IMR-90 (cell line): ENCODE data around the gene ITPK1. TPM values are rescaled to one million over a fixed set of nuclear protein-coding genes. Genes with fewer than 3 reads are reported as not detected.

Experiments
- ATAC-seq: fragments of 200-7000 bp; cut with Tn5 transposase; 2 replicates; pipeline ENCODE4 v1.9.1; 2020; ENCODE audit warnings: low read depth, mild to moderate bottlenecking, moderate library complexity
- BruUV-seq: library from RNA; stranded (reverse); fragments of 400-500 nt; replicated peaks from 2 replicates; lab custom pipeline; 2021; lab: Mats Ljungman, UMichigan
- CTCF ChIA-PET: fragments of 300-600 bp; formaldehyde crosslinking; extraction: SDS; loops from one replicate; lab custom pipeline; 2021; ENCODE audit warnings: antibody characterized with exemption; lab: Yijun Ruan, JAX
- POLR2A ChIA-PET: fragments of 300-600 bp; sonication (Branson Sonifier 250); formaldehyde crosslinking; loops from one replicate; lab custom pipeline; 2022; ENCODE audit warnings: antibody characterized with exemption; ENCODE audit not compliant: unreplicated experiment; lab: Charles Lee
- DNase-seq: peaks from one replicate; pipeline ENCODE4 v3.0.0; 2013
- H2AFZ ChIP-seq: replicated peaks from 2 replicates; pipeline ENCODE3; 2013; ENCODE audit warnings: low read length, mild to moderate bottlenecking; ENCODE audit not compliant: poor library complexity
- H2AK5ac ChIP-seq: 2 replicates; pipeline ENCODE4 v1.6.1; 2013; ENCODE audit warnings: low read depth, low read length, inconsistent platforms
- H2AK9ac ChIP-seq: replicated peaks from 2 replicates; pipeline ENCODE3; 2013; ENCODE audit warnings: mild to moderate bottlenecking, low read depth, low read length, moderate library complexity; ENCODE audit not compliant: poor library complexity
- H2BK120ac ChIP-seq: 2 replicates; pipeline ENCODE4 v1.6.1; 2013; ENCODE audit warnings: low read depth, low read length, inconsistent platforms
- H2BK15ac ChIP-seq: 3 replicates; pipeline ENCODE4 v1.6.1; 2013; ENCODE audit warnings: low read depth, low read length, inconsistent platforms
- H2BK20ac ChIP-seq: 2 replicates; pipeline ENCODE4 v1.6.1; 2013; ENCODE audit warnings: low read depth, mild to moderate bottlenecking, inconsistent platforms, low read length, moderate library complexity
- H2BK5ac ChIP-seq: 2 replicates; pipeline ENCODE4 v1.6.1; 2013; ENCODE audit warnings: mild to moderate bottlenecking, low read depth, low read length, inconsistent platforms; ENCODE audit not compliant: poor library complexity, severe bottlenecking
- H3K14ac ChIP-seq: replicated peaks from 2 replicates; pipeline ENCODE4 v1.6.1; 2013; ENCODE audit warnings: low read depth, low read length, inconsistent platforms
- H3K18ac ChIP-seq: 2 replicates; pipeline ENCODE4 v1.6.1; 2013; ENCODE audit warnings: low read depth, low read length, control low read depth
- H3K23ac ChIP-seq: 2 replicates; pipeline ENCODE4 v1.6.1; 2013; ENCODE audit warnings: low read depth, low read length, inconsistent platforms
- H3K27ac ChIP-seq: 2 replicates; pipeline ENCODE4 v1.5.1; 2013; ENCODE audit warnings: mild to moderate bottlenecking, control low read depth, low read length; ENCODE audit not compliant: insufficient read depth
- H3K27me3 ChIP-seq: 2 replicates; pipeline ENCODE4 v1.6.1; 2013; ENCODE audit warnings: low read length; ENCODE audit not compliant: control insufficient read depth, insufficient read depth
- H3K36me3 ChIP-seq: 2 replicates; pipeline ENCODE4 v1.6.1; 2013; ENCODE audit warnings: low read length, mixed read lengths; ENCODE audit not compliant: control insufficient read depth, insufficient read depth
- H3K4ac ChIP-seq: 2 replicates; pipeline ENCODE4 v1.6.1; 2013; ENCODE audit warnings: low read depth, low read length, inconsistent platforms
- H3K4me1 ChIP-seq: 2 replicates; pipeline ENCODE4 v1.6.1; 2013; ENCODE audit warnings: low read length, mixed read lengths; ENCODE audit not compliant: control insufficient read depth, insufficient read depth
- H3K4me2 ChIP-seq: 2 replicates; pipeline ENCODE4 v1.6.1; 2013; ENCODE audit warnings: low read depth, mild to moderate bottlenecking, control low read depth, low read length, moderate library complexity
- H3K4me3 ChIP-seq: 2 replicates; pipeline ENCODE4 v1.5.1; 2013; ENCODE audit warnings: low read depth, mild to moderate bottlenecking, control low read depth, low read length, moderate library complexity; ENCODE audit not compliant: insufficient read depth
- H3K56ac ChIP-seq: 2 replicates; pipeline ENCODE4 v1.6.1; 2013; ENCODE audit warnings: low read length, inconsistent platforms; ENCODE audit not compliant: insufficient read depth; ENCODE audit errors: extremely low read depth
- H3K79me1 ChIP-seq, 2 experiments: 2 replicates each; pipeline ENCODE4 v1.6.1; 2013; ENCODE audit warnings: low read length in 2 of 2, inconsistent platforms in 1 of 2, low read depth in 1 of 2
- H3K9ac ChIP-seq: 2 replicates; pipeline ENCODE4 v1.6.1; 2013; ENCODE audit warnings: low read depth, low read length, control low read depth
- H3K9me1 ChIP-seq: 2 replicates; pipeline ENCODE4 v1.6.1; 2013; ENCODE audit warnings: low read length, inconsistent platforms; ENCODE audit not compliant: insufficient read depth
- H3K9me3 ChIP-seq: 2 replicates; pipeline ENCODE4 v1.6.1; 2013; ENCODE audit warnings: low read length; ENCODE audit not compliant: control insufficient read depth, insufficient read depth
- H4K20me1 ChIP-seq: 2 replicates; pipeline ENCODE4 v1.6.1; 2013; ENCODE audit warnings: low read length, inconsistent platforms; ENCODE audit not compliant: insufficient read depth
- H4K5ac ChIP-seq: 2 replicates; pipeline ENCODE4 v1.6.1; 2013; ENCODE audit warnings: mild to moderate bottlenecking, low read depth, low read length, control low read depth
- H4K8ac ChIP-seq, 2 experiments: 2 replicates each; pipeline ENCODE4 v1.6.1; 2013; ENCODE audit warnings: low read depth in 2 of 2, low read length in 2 of 2, control low read depth in 1 of 2, inconsistent platforms in 1 of 2
- H4K91ac ChIP-seq: 2 replicates; pipeline ENCODE4 v1.6.1; 2013; ENCODE audit warnings: low read depth, low read length, inconsistent platforms; ENCODE audit not compliant: insufficient read depth
- BHLHE40 ChIP-seq: fragments of 150-350 bp; IDR thresholded peaks from 2 replicates; pipeline ENCODE4 v1.6.1; 2016; ENCODE audit warnings: mild to moderate bottlenecking, low read depth, low read length
- CEBPB ChIP-seq: IDR thresholded peaks from 2 replicates; pipeline ENCODE4 v1.6.1; 2012; ENCODE audit warnings: low read depth, low read length, improper control_type of control experiment
- CHD1 ChIP-seq: IDR thresholded peaks from 2 replicates; pipeline ENCODE4 v1.6.1; 2012; ENCODE audit warnings: low read depth, low read length, improper control_type of control experiment
- CTCF ChIP-seq: conservative IDR thresholded peaks from 2 replicates; pipeline ENCODE4 v1.5.1; 2012; ENCODE audit warnings: mild to moderate bottlenecking, low read depth, low read length, improper control_type of control experiment
- ELK1 ChIP-seq: fragments of 150-350 bp; IDR thresholded peaks from 2 replicates; pipeline ENCODE4 v1.6.1; 2016; ENCODE audit warnings: low read depth, mild to moderate bottlenecking, low read length, moderate library complexity, borderline replicate concordance
- FOS ChIP-seq: fragments of 150-350 bp; IDR thresholded peaks from 2 replicates; pipeline ENCODE4 v1.6.1; 2016; ENCODE audit warnings: low read depth, low read length
- MAFK ChIP-seq: IDR thresholded peaks from 2 replicates; pipeline ENCODE4 v1.6.1; 2012; ENCODE audit warnings: low read depth, low read length, improper control_type of control experiment
- MAZ ChIP-seq: IDR thresholded peaks from 2 replicates; pipeline ENCODE4 v1.6.1; 2012; ENCODE audit warnings: low read depth, mild to moderate bottlenecking, low read length, improper control_type of control experiment, moderate library complexity, borderline replicate concordance
- MXI1 ChIP-seq: IDR thresholded peaks from 2 replicates; pipeline ENCODE4 v1.6.1; 2012; ENCODE audit warnings: low read depth, mild to moderate bottlenecking, low read length, moderate library complexity, borderline replicate concordance
- NFE2L2 ChIP-seq: fragments of 150-350 bp; IDR thresholded peaks from 2 replicates; pipeline ENCODE4 v1.6.1; 2016; ENCODE audit warnings: low read depth, mild to moderate bottlenecking, low read length
- POLR2A ChIP-seq: IDR thresholded peaks from 2 replicates; pipeline ENCODE4 v1.6.1; 2012; ENCODE audit warnings: mild to moderate bottlenecking, low read depth, low read length
- RAD21 ChIP-seq: IDR thresholded peaks from 2 replicates; pipeline ENCODE4 v1.6.1; 2012; ENCODE audit warnings: low read length, improper control_type of control experiment
- RCOR1 ChIP-seq: IDR thresholded peaks from 2 replicates; pipeline ENCODE4 v1.6.1; 2012; ENCODE audit warnings: mild to moderate bottlenecking, low read length, improper control_type of control experiment; ENCODE audit not compliant: insufficient replicate concordance
- RFX5 ChIP-seq: IDR thresholded peaks from 2 replicates; pipeline ENCODE4 v1.8.0; 2012; ENCODE audit warnings: low read depth, mild to moderate bottlenecking, low read length, moderate library complexity
- SMC3 ChIP-seq: fragments of 150-350 bp; IDR thresholded peaks from 2 replicates; pipeline ENCODE4 v1.6.1; 2016; ENCODE audit warnings: low read depth, mild to moderate bottlenecking, antibody characterized with exemption, low read length, moderate library complexity
- USF2 ChIP-seq: fragments of 150-350 bp; IDR thresholded peaks from 2 replicates; pipeline ENCODE4 v1.6.1; 2017; ENCODE audit warnings: mild to moderate bottlenecking, antibody characterized with exemption, low read length, low read depth
- WGBS, 2 experiments: methylation state at CpG; one replicate each; pipeline versions ENCODE4 v1.1.5 to v1.1.7; 2013; ENCODE audit warnings: missing lambda C conversion rate in 2 of 2; ENCODE audit not compliant: insufficient read length in 1 of 2; ENCODE audit errors: extremely low coverage in 2 of 2; 5-methylcytosine and 5-hydroxymethylcytosine counted together
- dilution Hi-C: fragments of 300-500 bp; cut with HindIII; formaldehyde crosslinking; loops from one replicate; pipeline ENCODE4 v1.14.3; 2018; ENCODE audit warnings: low sequenced_read_pairs; ENCODE audit not compliant: unreplicated experiment
- in situ Hi-C: fragments of 300-500 bp; cut with MboI; formaldehyde crosslinking; loops from 3 replicates; pipeline ENCODE4 v1.14.3; 2019; ENCODE audit warnings: low sequenced_read_pairs, inconsistent platforms, mixed read lengths
- intact Hi-C: fragments of 100-400 bp; cut with micrococcal nuclease; formaldehyde crosslinking; loops from 2 replicates; pipeline ENCODE4 v1.10.0; 2022
- polyA plus RNA-seq, 3 experiments: library from polyadenylated mRNA; depleted of rRNA; stranded (reverse); fragments of >200 nt; gene quantifications; 2 replicates each; pipeline ENCODE4 v1.2.3, GENCODE V29; 2012; ENCODE audit warnings: low replicate concordance in 1 of 3
- total RNA-seq: library from RNA; depleted of rRNA; stranded (reverse); fragments of >200 nt; gene quantifications from 2 replicates; pipeline ENCODE4 v1.2.3, GENCODE V29; 2012

Gene ITPK1
- total and polyA plus RNA-seq, 2 of the 4 experiments (the other 2 are of a cell fraction): 21.7 to 26.9 TPM

GRCh38 chr14:93132472-93133065 lies 16.8 kb upstream of the ITPK1 start:
- peak; percentile 22 for DNase-seq
- no peak overlapping the region for H3K14ac ChIP-seq

More at GRCh38 chr14:93132472-93133065, 16.8 kb upstream of the ITPK1 start:
- H3K4me2 ChIP-seq: no peak overlapping the region
- H2BK15ac ChIP-seq: no peak overlapping the region
- in situ Hi-C loops (no loop called here), dilution Hi-C loops (no loop called here), intact Hi-C loops (loop anchor here (10.0 kb wide), 1 partner anchor 298 kb away; no protein-coding TSS in a partner anchor)
- H2AFZ ChIP-seq: no peak overlapping the region
- H3K4me3 ChIP-seq: no peak overlapping the region
- WGBS, 2 experiments: no CpG with 5 or more reads among the region's 8 CpGs
- no peak overlapping the region for H3K56ac ChIP-seq
- H3K36me3 ChIP-seq: no peaks in the 10 kb centered on the region
- H4K8ac ChIP-seq: no peak overlapping the region
- no peak overlapping the region for H2AK5ac ChIP-seq
- peak; percentile 56; the same call in 1 of the 2 replicates for ATAC-seq
- H3K4ac ChIP-seq: no peak overlapping the region
- H3K9ac ChIP-seq: no peak overlapping the region
- no peak overlapping the region for H2BK20ac ChIP-seq
- H3K27me3 ChIP-seq: peaks cover 12% of the 10 kb centered on the region
- no peaks in the 10 kb centered on the region for H3K9me3 ChIP-seq
- no peak overlapping the region for H3K27ac ChIP-seq
- H3K4me1 ChIP-seq: no peaks in the 10 kb centered on the region
- no peak for TF ChIP-seq MAZ
- TF ChIP-seq ELK1: no peak
- no peak for TF ChIP-seq POLR2A
- peak; percentile 38 for TF ChIP-seq CTCF
- no peak for TF ChIP-seq RFX5
- TF ChIP-seq MXI1: no peak
- no peak for TF ChIP-seq CEBPB
- TF ChIP-seq MAFK: no peak
- TF ChIP-seq BHLHE40: no peak
- no peak for TF ChIP-seq USF2
- TF ChIP-seq FOS: no peak
- no peak for TF ChIP-seq CHD1
- TF ChIP-seq RAD21: peak; percentile 36; the same call in 1 of the 2 replicates
- TF ChIP-seq RCOR1: no peak
- no peak for TF ChIP-seq NFE2L2
- peak; percentile 38; the same call in 1 of the 2 replicates for TF ChIP-seq SMC3
- ChIA-PET POLR2A (no interaction called here), CTCF (interaction anchor here (1.0 to 2.2 kb wide), 3 partner anchors 19 to 185 kb away, joined by 3 to 20 read pairs (median 9); no protein-coding TSS in a partner anchor)
- H4K91ac ChIP-seq: no peak overlapping the region
- no peak overlapping the region for H4K5ac ChIP-seq
- H2AK9ac ChIP-seq: no peak overlapping the region
- no TSS peak for BruUV-seq
- no peak overlapping the region for H3K23ac ChIP-seq
- no peak overlapping the region for H2BK120ac ChIP-seq
- no peaks in the 10 kb centered on the region for H4K20me1 ChIP-seq
- no peak overlapping the region for H2BK5ac ChIP-seq
- H3K9me1 ChIP-seq: no peaks in the 10 kb centered on the region
- H3K18ac ChIP-seq: no peak overlapping the region
- no peaks in the 10 kb centered on the region for H3K79me1 ChIP-seq
